ENCODE data around the gene ANKS1A.
"Not testable (repeated sequence)": the region's sequence is repeated elsewhere in the genome, so short reads cannot be mapped to it uniquely, and the experiment has no call there.

DNA sequence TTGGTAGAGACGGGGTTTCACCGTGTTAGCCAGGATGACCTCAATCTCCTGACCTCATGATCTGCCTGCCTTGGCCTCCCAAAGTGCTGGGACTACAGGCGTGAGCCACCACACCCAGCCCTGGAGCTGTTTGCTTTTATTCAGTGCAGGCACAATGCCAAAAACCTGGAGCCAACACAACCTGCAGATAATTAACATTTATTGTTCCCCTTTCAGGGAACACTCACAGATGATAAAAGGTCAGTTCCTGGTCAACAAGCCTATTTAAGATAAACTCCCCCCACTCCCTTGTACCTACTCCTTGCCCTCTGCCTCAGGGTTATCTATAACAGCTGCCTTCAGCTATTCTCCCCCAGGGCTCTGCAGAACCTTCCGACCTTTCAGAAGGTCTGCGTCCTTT is 218.7 kb downstream of the ANKS1A start:
- TF ChIP-seq, protein P1, sequence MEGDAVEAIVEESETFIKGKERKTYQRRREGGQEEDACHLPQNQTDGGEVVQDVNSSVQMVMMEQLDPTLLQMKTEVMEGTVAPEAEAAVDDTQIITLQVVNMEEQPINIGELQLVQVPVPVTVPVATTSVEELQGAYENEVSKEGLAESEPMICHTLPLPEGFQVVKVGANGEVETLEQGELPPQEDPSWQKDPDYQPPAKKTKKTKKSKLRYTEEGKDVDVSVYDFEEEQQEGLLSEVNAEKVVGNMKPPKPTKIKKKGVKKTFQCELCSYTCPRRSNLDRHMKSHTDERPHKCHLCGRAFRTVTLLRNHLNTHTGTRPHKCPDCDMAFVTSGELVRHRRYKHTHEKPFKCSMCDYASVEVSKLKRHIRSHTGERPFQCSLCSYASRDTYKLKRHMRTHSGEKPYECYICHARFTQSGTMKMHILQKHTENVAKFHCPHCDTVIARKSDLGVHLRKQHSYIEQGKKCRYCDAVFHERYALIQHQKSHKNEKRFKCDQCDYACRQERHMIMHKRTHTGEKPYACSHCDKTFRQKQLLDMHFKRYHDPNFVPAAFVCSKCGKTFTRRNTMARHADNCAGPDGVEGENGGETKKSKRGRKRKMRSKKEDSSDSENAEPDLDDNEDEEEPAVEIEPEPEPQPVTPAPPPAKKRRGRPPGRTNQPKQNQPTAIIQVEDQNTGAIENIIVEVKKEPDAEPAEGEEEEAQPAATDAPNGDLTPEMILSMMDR (IDR thresholded peaks at IDR 0.05 in 8 of 11, conservative IDR thresholded peaks at IDR 0.05 in 3 of 11), result not testable (repeated sequence)
- not testable (repeated sequence) for TF ChIP-seq POLR2AphosphoS5, POLR2A (IDR thresholded peaks at IDR 0.05)
